ENCODE results near the gene CCDC9B.

CCDC9B gene

GRCh38 chr15:40329804-40330203 lies 10.9 kb downstream of the CCDC9B start:
- peak; percentile 43 for DNase-seq (ENCODE audit: low spot score)

GRCh38 chr15:40328751-40329150 lies 12.0 kb downstream of the CCDC9B start:
- no peak for DNase-seq (ENCODE audit: low spot score)

DNA sequence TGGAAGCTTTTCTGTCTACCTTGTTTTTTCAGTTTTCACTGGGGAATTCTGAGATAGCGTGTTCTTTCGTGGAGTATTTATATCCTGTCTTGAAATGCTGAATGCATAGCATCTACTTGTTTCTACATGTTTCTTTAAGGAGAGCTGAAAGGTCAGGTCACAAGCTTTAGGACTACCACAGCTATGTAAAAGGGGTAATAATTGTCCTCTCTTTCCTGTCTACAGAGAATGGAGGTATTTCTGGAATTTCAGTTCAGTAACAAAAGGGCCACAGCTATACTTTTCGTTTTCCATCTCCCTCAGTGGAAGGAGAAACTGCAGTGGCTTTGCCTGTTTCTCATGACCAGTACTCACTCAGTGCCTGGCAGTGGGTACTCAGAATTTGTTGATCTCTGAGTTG lies 12.6 kb downstream of the CCDC9B start:
- DNase-seq (ENCODE audit: low spot score): peak; percentile 52

- no peak for DNase-seq (ENCODE audit: low spot score)
These were observed 13.3 kb downstream of the CCDC9B start for GRCh38 chr15:40327457-40327856.

DNA sequence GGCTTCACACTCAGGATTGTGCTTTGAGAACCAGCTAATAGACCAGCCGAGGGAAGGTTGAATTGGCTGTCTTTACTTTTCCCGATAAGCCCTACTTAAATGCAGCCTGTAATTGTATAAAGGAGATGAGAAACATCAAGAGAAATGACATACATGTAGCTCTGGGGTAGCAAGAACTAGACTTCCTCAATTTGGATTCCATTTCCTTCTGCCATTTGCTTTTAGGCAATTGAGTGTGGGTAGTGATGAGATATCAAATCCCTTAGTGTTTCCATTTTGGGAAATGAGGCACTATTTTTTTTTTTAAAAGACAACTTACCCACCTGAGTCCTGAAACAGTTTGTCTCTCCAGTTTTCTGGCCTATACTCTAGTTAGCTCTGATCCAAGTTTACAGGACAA lies 15.0 kb downstream of the CCDC9B start:
- no peak for DNase-seq (ENCODE audit: low spot score)

DNA sequence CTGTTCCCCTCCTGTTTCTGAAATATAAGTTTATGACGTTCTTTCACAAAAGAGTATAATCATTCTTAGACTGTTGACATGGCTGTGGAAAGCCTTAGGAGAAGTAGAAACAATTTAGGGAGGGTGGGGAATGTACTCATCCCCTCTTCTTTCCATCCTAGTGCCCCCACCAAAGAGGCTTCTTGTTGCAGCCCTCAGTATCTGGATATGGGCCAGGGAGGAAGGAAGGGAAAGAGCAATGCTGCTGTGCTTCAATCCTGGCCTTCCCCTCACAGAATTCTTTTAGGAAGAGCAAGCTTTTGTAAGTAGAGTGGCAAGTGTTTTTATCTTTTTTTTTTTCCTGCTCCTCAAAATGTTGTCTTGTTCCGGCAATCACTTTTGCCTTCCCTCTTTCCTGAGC lies 15.6 kb downstream of the CCDC9B start:
- no peak for DNase-seq (ENCODE audit: low spot score)

DNA sequence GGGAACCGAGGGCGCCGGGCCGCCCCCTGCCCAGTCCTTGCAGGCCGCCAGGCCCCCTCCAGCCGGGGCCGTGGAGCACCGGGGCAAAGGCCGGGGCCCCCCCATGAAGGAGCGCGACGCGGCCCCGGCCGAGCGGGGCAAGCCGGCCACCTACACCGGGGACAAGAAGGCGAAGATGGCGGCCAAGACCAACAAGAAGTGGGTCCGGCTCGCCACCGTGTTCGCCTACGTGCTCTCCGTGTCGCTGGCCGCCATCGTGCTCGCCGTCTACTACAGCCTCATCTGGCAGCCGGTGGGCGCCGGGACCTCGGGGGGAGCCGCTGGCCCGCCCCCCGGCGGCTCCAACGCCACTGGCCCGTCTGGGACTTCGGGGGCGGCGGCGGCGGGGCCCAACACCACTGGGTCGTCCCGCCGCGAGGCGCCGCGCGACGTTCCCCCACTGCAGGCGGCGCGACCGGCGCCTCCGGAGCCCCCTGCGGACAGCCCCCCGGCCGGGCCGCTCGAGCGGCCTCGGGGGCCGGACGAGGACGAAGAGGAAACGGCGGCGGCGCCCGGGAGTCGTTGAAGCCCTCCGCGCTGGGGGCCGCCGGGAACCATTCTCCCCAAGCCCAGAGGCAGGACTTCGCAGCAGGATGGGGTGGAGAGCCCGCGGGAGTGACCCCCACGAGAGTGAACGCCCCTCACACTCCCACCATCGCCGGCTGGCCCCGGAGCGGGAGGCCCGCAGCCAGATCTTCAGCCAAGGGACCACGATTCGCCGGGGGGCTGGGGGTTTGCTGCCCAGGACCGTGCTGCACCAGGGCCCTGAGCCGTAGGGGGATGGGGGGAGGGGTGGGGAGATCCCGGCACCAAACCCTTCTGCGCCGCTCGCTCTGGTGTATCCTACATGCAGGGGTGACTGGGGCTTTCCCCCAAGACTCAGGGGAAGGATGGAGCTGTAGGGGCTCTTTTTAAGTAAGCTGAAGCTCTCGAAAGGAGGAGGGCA lies 16.5 kb downstream of the CCDC9B start:
- DNase-seq (ENCODE audit: low spot score): peak; percentile 31

DNA sequence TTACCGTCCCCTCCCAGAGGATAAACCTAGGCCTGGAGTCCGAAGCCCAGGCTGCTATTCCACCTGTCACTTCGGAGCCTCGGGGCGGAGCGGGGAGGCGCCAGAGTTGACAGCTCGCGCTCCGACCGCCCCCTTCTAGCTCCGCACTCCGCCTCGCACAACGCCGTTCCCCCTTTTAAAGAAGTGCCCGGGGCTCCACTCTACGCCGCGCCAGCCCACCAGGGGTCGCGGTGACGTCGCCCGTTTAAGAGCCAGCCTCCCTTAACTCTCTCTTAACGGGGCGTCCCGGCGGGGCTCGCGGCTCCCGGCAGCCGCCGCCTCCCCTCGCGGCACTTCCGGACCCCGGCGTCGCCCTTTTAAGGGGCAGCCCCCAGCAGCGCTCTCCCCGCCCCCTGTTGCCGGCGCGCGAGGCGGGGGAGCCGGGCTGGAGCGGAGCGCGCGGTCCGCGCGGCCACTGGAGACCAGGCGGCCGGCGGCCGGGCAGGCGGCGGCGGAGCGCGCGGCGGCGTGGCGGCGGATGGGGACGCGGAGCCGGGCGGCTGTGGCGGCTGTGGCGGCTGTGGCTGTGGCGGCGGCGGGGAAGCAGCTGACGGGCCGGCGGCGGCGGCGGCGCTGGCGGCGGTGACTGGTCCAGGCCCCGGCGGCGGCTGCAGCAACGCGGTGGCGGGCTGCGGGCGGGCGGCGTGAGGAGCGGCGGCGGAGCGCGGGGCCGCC lies 17.3 kb downstream of the CCDC9B start, which contains the start of gene INAFM2:
TSS of gene INAFM2 (plus strand) at position 454 of the 714 bp plus-strand sequence. CDS start 364 bp downstream, outside the sequence.
- DNase-seq (ENCODE audit: low spot score): peak; percentile 96

DNA sequence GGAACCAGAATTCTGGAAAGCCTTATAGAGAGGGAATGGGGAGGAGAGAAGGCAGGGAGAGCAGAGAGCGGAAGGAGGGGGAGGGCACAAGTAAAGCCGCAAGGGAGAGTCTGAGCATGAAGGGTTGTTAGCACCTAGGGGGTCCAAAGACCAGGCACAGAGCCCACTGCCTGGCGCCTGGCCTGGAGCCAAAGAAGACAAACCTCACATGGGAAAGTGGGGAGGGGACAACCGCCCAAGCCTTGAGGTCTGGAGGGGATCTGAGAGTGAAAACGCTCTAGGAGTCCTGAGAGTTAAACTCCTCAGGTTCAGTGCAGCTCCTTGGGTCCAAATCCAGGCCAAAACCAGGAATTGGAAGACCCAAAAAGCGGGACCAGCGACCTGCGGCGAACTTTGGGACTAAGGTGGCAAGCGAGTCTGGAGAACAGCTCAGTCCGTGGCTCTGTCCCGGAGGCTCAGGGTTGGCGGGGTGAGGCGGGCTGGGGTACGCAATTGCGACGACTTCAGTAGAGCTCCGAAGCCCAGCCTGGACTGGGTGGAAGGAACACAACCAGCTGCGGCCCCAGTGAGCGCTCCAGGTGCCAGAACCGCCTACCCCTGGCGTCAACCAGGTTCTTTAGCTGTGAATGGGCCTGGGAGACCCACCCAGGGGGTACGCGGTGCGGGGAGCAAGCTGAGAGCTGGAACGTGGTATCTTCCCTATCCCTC lies 18.1 kb downstream of the CCDC9B start:
- no peak for DNase-seq (ENCODE audit: low spot score)

DNA sequence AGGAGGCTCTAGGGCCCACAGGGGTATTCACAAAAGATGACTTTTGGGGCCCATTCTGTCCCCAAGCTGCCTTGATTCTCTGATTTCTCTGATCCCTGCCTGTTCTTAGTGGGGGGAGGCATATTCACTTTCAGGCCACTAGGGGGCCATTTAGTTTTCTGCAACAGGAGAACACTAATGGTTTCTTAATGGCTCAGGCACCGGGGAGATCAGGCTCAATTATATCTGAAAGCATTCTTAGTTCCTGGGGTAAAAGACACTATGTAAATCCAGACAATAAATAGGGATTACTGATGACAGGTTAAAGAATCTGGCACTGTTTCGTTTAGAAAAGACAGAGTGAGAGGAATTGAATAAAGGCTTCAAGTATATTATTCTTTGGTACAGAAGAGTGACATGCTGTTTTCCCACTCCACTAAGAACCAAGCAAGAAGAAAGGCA lies 19.8 kb downstream of the CCDC9B start:
- peak; percentile 70 for DNase-seq (ENCODE audit: low spot score)

GRCh38 chr15:40320409-40320808 lies 20.3 kb downstream of the CCDC9B start:
- DNase-seq (ENCODE audit: low spot score): no peak

GRCh38 chr15:40317580-40317979 lies 23.2 kb downstream of the CCDC9B start:
- no peak for DNase-seq (ENCODE audit: low spot score)

DNA sequence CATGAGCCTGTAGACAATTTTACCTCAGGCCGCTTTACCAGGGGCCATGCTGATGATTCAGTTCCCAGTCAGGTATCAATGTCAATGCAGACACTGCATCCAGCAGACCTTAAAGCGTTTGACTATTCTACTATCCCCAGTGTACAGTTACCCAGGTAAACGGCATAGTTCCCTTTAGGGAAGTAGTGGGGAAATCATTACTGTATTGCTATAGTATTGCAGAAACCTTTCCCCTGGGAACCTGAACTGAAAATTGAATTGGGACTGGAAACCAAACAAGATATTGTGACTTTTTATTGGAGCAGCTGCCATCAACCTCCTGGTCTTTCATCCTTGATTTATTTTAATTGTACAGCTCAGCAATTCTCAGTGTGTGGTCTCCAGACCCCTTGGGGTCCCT lies 23.8 kb downstream of the CCDC9B start:
- DNase-seq (ENCODE audit: low spot score): no peak

DNA sequence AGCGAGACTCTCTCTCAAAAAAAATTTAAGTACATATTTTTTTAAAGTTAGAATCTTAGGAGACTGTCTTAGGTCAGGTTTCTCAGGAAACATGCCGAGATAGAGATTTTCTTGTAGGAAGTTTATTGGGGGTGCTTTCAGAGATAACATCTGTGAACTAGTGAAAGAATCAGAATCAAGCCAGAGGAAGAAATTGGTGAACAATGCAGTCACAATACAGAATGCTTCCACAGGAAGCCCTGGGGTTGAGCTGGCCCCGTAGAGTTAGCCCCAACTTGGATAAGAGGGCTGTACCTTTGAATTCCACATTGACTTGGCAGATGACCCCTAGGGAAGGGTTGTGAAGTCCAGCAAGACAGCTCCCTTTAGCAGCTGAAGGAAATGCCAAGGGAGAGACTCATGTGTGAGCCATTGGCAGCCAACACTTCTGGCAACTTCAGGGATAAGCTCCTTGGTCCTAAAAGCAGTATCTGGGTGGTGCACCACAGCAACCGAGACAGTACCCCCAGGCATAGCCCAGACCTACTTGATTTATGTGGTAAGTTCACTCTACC lies 25.9 kb downstream of the CCDC9B start:
- DNase-seq (ENCODE audit: low spot score): peak; percentile 38

DNA sequence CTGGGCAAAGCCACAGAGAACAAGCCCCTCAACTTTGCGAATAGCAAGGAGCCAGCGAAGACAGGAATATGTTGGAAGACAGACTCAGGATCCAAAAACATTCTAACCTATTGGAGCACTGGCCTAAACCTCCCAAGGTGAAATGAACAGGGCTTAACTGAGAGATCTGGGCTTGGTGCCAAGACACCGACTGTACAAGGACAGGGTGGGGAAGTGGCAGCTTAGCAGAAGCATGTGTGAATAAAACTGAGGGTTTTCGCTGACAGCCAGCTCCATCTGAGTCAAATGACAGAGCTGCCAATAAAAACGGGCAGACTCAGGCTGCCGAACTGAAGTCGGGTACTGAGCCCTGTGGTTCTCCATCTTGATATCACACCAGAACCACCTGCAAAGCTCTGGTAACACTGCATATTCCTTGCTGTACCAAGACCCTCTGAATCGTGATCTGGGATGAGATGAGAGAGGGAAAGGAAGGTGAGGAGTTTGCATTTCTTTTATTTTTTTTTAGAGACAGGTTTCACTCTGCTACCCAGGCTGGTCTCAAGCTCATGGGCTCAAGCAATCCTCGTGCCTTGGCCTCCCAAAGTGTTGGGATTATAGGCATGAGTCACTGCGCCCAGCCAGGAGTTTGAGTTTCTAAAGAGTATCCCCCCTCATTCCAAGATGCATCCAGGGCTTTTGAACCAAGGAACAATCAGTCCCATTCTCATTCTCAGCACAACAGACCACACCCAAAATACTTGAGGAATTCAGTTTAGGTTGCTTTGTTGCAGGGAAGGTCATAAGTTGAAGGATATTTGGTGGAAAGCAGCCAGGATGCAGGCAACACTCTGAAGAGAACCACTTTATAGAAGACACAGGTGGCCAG lies 27.0 kb downstream of the CCDC9B start:
- DNase-seq (ENCODE audit: low spot score): peak; percentile 61

DNA sequence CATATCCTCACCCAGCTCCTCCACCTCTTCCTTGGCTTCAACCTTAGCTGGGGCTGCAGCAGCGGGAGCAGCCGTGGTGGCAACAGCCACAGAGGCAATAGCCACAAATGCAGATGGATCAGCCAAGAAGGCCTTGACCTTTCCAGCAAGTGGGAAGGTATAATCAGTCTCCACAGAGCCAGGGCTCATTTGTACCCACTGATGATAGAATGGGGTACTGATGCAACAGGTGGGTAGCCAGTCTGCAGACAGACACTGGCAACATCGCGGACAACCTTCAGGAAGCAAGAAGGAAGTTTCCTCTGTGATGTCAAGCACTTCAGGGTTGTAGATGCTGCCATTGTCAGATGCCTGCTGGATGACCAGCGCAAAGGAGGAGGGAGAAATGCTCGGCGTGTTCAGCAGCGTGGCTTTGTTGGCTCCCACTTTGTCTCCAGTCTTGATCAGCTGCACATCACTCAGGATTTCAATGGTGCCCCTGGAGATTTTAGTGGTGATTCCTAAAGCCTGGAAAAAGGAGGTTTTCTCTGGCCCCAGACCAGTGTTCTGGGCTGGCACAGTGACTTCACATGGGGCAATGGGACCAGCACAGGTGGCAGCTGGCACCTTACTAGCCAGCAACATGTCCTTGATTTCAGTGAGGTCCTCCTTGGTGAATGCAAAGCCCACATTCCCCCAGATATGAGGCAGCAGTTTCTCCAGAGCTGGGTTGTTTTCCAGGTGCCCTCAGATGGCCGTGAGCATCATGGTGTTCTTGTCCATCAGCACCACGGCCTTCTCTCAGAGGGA lies 28.2 kb downstream of the CCDC9B start:
- DNase-seq (ENCODE audit: low spot score): no peak

- DNase-seq (ENCODE audit: low spot score): no peak
These were observed 29.7 kb downstream of the CCDC9B start for GRCh38 chr15:40310993-40311392.

DNA sequence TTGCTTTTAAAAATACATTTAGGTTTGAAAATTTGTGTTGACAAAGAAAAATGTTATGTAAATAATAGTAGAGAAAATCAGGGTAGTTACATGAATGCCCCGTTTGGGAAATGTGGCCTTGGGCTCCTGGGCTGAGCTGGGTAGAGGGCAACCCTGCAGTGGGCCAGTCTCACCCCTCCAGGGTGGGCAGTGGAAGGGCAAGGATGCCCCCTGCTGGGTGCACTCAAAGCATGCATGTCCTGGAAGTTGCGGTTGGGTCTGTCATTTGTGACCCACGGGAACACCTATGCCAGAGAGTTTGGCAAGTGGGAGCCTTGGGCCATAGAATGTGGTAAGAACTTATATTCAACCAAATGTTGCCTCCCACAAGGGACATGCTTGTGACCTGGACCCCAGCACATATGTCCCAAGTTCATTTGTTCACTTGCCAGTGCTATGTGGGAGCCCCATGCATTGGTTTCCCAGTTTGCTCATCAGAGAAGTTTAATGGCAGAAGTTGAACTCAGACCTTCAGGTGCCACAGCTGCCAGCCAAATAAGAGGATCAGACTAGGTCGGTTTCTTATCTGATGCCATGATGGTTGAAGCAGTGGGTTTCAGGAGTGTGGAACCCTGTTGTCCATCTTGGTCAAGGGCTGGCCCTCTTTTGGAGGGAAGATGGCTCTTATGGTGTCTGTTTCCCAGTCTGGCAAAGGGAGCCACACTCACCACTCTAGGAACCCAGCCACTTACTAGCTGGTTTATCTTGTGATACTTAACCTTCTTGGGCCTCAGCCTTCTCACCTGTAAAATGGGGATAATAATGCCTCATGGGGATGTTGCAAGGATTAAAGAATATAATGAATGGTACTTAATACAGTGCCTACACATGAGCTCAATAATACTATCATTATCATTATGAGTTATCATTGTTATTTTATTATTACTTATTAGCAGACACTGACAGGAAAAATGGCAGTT lies 30.5 kb downstream of the CCDC9B start:
- DNase-seq (ENCODE audit: low spot score): peak; percentile 54

DNA sequence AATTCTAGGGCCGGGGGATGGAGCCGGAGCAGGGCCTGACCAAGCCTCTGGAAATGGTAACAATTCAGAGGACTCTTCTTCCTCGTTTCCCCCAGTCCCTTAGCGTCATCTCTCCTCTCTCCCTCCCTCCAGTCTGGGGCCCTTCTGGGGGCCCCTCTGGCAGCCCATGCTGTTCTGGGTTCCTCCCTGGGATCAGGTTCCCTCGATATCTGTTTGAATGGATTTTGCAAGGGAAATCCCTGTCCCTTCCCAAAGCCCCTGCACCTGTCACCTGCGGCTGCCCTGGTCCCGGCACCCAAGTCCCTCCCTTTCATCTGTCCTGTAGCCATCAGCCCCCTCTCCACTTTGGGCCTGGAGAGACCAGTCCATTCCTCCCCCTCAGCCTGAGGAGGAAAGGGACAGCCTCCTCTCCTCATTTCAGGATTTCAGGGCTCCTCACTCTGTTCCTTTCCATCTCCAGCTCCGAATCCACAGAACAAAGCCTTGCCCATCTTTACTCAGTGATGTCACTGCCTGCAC lies 31.3 kb downstream of the CCDC9B start:
- DNase-seq (ENCODE audit: low spot score): no peak

All from kidney tubule cell (primary cell).